MCF 10A (cell line): ENCODE results near the gene GRM7. TPM values are rescaled to one million over a fixed set of nuclear protein-coding genes. Genes with fewer than 3 reads are reported as not detected.

Source experiments
- BruUV-seq: library from RNA; stranded (reverse); fragments of 400-500 nt; replicated peaks from 2 replicates; lab custom pipeline; 2021; lab: Mats Ljungman, UMichigan
- CTCF ChIA-PET: fragments of 300-600 bp; sonication (Branson Sonifier 250); formaldehyde crosslinking; extraction: SDS; loops from one replicate; lab custom pipeline; 2021; ENCODE audit warnings: antibody characterized with exemption, inconsistent platforms; lab: Yijun Ruan, JAX
- POLR2A ChIA-PET: fragments of 300-600, 350-650 bp; sonication (Branson Sonifier 250); formaldehyde crosslinking; extraction: SDS; loops from one replicate; lab custom pipeline; 2020; ENCODE audit warnings: antibody characterized with exemption, inconsistent platforms; lab: Yijun Ruan, JAX
- DNase-seq: peaks from one replicate; pipeline ENCODE4 v3.0.0-alpha.2; 2018; ENCODE audit not compliant: unreplicated experiment
- H3K27ac Mint-ChIP-seq: one replicate; pipeline ENCODE4 v1.8.0; 2022; ENCODE audit warnings: mild to moderate bottlenecking, low read depth, mixed read lengths; ENCODE audit not compliant: unreplicated experiment
- H3K27me3 Mint-ChIP-seq: one replicate; pipeline ENCODE4 v1.8.0; 2022; ENCODE audit warnings: mixed read lengths; ENCODE audit not compliant: insufficient read depth, unreplicated experiment
- H3K36me3 Mint-ChIP-seq: one replicate; pipeline ENCODE4 v1.8.0; 2022; ENCODE audit warnings: mild to moderate bottlenecking, moderate library complexity, mixed read lengths; ENCODE audit not compliant: insufficient read depth, unreplicated experiment
- H3K4me1 Mint-ChIP-seq: one replicate; pipeline ENCODE4 v1.8.0; 2022; ENCODE audit warnings: mixed read lengths; ENCODE audit not compliant: insufficient read depth, unreplicated experiment
- H3K4me3 Mint-ChIP-seq: one replicate; pipeline ENCODE4 v1.8.0; 2022; ENCODE audit warnings: mild to moderate bottlenecking, moderate library complexity, mixed read lengths; ENCODE audit not compliant: unreplicated experiment
- H3K9me3 Mint-ChIP-seq: one replicate; pipeline ENCODE4 v1.8.0; 2022; ENCODE audit warnings: mixed read lengths; ENCODE audit not compliant: unreplicated experiment
- intact Hi-C: fragments of 100-400 bp; cut with micrococcal nuclease; formaldehyde crosslinking; loops from 2 replicates; pipeline ENCODE4 v1.14.1; 2022
- total RNA-seq: library from RNA; stranded (reverse); gene quantifications from 2 replicates; pipeline ENCODE4 v1.2.3, GENCODE V29; 2022
- TF ChIP-seq, protein P1 (sequence below): fragments of 200-600 bp; IDR thresholded peaks from one replicate; pipeline ENCODE4 v1.8.0; 2022; ENCODE audit warnings: antibody characterized with exemption, mild to moderate bottlenecking; ENCODE audit not compliant: unreplicated experiment

Gene GRM7
- total RNA-seq, 1 experiment from 2014 or later = not detected

DNA sequence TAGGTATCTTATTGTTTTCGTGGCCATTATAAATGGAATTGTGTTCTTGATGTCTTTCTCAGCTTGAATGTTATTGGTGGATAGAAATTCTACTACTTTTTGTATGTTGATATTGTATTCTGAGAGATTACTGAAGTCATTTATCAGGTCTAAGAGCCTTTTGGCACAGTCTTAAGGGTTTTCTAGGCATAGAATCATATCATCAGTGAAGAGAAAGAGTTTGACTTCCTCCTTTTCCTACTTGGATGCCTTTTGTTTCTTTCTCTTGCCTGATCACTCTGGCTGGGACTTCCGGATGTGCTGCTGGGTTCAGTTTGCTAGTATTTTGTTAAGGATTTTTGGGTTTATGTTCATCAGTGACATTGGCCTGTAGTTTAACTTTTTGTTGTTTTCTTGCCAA lies 527.1 kb downstream of the GRM7 start:
- no peaks in the 10 kb centered on the region for H3K27me3 Mint-ChIP-seq
- H3K27ac Mint-ChIP-seq = no peak overlapping the region
- H3K4me3 Mint-ChIP-seq = no peak overlapping the region
- BruUV-seq = no TSS peak
- no peak for DNase-seq
- intact Hi-C loops = no loop called here
- H3K4me1 Mint-ChIP-seq = peaks cover 4% of the 10 kb centered on the region
- TF ChIP-seq, protein P1, sequence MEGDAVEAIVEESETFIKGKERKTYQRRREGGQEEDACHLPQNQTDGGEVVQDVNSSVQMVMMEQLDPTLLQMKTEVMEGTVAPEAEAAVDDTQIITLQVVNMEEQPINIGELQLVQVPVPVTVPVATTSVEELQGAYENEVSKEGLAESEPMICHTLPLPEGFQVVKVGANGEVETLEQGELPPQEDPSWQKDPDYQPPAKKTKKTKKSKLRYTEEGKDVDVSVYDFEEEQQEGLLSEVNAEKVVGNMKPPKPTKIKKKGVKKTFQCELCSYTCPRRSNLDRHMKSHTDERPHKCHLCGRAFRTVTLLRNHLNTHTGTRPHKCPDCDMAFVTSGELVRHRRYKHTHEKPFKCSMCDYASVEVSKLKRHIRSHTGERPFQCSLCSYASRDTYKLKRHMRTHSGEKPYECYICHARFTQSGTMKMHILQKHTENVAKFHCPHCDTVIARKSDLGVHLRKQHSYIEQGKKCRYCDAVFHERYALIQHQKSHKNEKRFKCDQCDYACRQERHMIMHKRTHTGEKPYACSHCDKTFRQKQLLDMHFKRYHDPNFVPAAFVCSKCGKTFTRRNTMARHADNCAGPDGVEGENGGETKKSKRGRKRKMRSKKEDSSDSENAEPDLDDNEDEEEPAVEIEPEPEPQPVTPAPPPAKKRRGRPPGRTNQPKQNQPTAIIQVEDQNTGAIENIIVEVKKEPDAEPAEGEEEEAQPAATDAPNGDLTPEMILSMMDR = no peak
- H3K36me3 Mint-ChIP-seq = no peaks in the 10 kb centered on the region
- POLR2A ChIA-PET = no interaction called here
- no peaks in the 10 kb centered on the region for H3K9me3 Mint-ChIP-seq
- CTCF ChIA-PET = no interaction called here

DNA sequence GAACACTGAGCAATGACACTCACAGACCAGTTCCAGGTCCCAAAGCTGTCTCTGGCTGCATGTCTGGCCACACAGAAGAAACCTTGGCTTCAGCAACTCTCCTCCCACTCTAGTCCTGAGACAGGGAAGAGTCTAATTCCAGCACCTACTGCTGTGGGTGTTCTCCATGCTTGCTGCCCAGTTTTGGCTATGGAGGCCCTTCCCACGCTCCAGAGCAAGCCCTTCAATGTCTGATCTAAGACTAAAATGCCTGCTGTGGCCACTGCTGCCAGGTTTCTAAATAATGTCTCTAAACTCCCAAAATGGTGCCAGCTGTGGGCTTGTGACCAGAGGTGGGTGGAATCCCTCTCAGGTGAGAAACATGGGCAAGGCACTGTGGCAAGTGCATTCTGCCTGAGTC lies 531.3 kb downstream of the GRM7 start:
- CTCF ChIA-PET = interaction anchor here (0.6 to 1.3 kb wide), 2 partner anchors 16 to 634 kb away, joined by 3 to 4 read pairs; no protein-coding TSS in a partner anchor
- POLR2A ChIA-PET = no interaction called here

DNA sequence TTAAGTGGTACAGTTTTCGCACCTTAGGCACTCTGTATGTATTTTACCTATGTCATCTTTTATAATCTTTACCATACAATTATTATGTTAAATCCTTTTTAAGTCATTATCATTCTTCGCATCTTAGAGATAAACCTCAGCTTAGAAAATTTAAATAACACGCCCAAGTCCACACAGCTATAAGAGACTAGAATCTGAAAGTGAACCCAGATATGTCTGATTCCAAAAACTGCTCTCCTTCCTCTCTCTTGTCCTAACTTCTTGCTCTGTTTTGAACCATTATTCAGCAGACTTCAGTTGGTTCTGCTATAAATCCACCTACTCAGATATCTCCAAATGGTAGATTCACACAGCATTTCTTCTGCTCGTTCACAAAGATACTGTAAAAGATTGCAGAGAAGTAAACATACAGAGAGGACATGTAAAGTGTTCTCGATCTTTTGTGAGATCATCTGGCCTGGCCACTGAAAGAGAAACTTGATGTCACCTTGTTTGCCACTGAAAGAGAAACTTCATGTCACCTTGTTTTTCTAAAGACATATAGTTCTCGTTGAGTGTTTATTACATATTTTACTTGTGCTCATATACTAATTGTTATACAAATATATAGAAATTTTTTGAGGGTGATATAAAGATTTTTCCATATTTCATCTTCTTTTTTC lies 533.2 kb downstream of the GRM7 start:
- POLR2A ChIA-PET = no interaction called here
- no peaks in the 10 kb centered on the region for H3K36me3 Mint-ChIP-seq
- H3K27me3 Mint-ChIP-seq = no peaks in the 10 kb centered on the region
- CTCF ChIA-PET = interaction anchor here (0.7 kb wide), 1 partner anchor 424 kb away, joined by 3 read pairs; no protein-coding TSS in a partner anchor
- no peaks in the 10 kb centered on the region for H3K9me3 Mint-ChIP-seq
- no TSS peak for BruUV-seq
- no peak for DNase-seq
- H3K4me1 Mint-ChIP-seq = no peaks in the 10 kb centered on the region
- no peak overlapping the region for H3K4me3 Mint-ChIP-seq
- no peak overlapping the region for H3K27ac Mint-ChIP-seq
- intact Hi-C loops = no loop called here
- TF ChIP-seq, protein P1 = no peak

More for the DNA sequence above, 531.3 kb downstream of the GRM7 start:
- Mint-ChIP-seq H3K4me1 (no peaks in the 10 kb centered on the region), H3K9me3 (no peaks in the 10 kb centered on the region), H3K36me3 (no peaks in the 10 kb centered on the region), H3K27me3 (no peaks in the 10 kb centered on the region), H3K4me3 (no peak overlapping the region), H3K27ac (no peak overlapping the region)
- BruUV-seq = no TSS peak
- TF ChIP-seq, protein P1 = no peak
- DNase-seq = no peak
- intact Hi-C loops = no loop called here

DNA sequence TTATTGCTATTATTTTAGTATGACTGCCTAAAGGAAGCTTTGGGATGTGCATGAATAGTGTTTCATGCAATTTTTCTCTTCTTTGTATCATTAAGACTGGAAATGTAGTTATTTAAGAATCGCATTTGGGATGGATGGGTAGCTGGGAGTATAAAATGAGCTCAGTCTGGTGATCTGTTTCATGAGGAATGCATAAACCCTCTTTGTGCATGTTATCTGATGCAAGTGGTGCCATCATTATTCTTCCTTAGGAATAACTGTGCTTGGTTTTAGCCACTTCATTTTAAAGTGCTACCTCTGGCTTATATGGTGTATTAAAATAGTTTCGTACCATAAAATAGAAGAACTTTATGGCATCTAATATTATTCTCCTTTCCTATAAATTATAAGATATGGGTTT lies 535.6 kb downstream of the GRM7 start:
- Mint-ChIP-seq H3K4me3 (no peak overlapping the region), H3K9me3 (no peaks in the 10 kb centered on the region), H3K4me1 (no peaks in the 10 kb centered on the region), H3K27me3 (no peaks in the 10 kb centered on the region), H3K27ac (no peak overlapping the region), H3K36me3 (no peaks in the 10 kb centered on the region)
- CTCF ChIA-PET = no interaction called here
- TF ChIP-seq, protein P1 = no peak
- POLR2A ChIA-PET = no interaction called here
- BruUV-seq = no TSS peak
- intact Hi-C loops = no loop called here
- no peak for DNase-seq
